ENCODE measurements around the gene RGS12.

Gene RGS12

DNA sequence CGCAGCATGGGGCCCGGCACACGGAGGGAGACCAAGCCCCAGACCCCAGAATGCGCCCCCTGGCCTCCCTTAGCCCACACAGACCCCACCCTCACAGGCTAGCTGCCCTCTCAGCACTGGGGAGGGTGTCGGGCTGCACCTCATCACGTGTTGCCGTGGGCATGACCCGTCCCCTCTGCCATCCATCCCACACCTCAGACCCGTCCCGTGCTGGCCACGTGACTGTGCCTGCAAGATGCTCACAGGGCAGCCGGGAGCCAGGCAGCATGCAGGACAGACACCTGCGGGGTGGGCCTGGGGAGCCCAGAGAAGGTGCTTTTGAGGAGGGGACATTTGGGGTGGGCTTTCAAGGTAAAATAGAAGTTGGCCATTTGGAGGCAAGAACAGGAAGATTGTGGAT, 39.0 kb upstream of the RGS12 start:
- DNase-seq, result no peak

DNA sequence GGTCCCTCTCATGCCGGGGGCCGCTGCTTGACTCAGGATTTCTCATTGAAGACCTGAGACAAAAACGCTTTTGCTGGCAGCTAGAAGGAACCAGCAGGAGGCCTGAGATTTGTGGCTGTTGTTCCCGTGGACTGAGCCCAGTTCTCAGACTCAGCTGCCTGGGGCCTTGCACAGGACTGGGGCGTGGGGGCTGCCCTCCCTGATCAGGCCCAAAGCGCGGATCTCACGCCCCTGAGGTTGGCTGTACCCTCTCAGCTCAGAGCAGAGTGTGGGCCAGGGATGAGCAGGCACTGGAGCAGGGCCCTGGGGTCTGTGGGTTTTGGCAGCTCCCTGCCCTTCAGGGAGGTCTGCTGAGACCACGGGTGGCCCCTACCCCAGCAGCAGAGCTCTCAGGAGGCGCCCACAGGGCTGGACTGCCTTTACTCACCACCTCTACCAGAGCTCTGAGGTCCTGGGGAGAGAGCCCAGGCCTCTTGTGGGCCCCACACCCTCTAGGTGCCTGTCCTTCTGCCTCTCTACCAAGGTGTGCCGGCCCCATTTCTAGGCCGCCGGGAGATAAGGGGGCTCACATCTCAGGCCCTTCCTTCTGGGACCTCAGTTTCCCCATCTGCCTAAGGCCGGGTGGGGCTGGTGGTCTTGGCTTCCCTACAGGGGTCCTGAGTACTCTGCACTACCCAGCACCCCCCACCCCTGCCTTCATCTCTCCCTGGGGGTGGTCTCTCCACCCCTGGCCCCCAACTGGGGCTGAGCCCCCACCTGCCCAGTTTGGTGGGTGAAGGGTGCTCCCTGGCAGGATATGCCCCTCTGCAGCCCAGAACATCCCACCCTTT, 38.3 kb upstream of the RGS12 start:
- no peak for DNase-seq

DNA sequence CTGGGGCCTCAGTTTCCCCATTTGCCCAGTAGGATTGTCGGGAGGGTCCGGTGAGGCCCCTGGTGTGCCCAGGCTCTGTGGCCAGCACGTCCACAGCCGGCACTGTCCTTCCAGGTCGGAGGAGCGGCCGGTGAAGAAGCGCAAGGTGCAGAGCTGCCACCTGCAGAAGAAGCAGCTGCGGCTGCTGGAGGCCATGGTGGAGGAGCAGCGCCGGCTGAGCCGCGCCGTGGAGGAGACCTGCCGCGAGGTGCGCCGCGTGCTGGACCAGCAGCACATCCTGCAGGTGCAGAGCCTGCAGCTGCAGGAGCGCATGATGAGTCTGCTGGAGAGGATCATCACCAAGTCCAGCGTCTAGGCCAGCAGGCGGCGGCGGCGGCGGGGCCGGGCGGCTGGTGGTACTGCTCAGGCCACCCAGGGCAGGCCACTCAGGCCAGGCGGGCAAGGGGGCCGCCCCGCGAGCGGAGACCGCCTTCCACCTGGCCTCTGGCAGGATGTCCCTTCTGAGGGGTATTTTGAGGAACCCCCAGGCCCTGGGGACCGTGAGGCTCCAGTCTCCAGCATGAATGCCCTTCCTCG, 37.1 kb upstream of the RGS12 start:
- no peak for DNase-seq

DNA sequence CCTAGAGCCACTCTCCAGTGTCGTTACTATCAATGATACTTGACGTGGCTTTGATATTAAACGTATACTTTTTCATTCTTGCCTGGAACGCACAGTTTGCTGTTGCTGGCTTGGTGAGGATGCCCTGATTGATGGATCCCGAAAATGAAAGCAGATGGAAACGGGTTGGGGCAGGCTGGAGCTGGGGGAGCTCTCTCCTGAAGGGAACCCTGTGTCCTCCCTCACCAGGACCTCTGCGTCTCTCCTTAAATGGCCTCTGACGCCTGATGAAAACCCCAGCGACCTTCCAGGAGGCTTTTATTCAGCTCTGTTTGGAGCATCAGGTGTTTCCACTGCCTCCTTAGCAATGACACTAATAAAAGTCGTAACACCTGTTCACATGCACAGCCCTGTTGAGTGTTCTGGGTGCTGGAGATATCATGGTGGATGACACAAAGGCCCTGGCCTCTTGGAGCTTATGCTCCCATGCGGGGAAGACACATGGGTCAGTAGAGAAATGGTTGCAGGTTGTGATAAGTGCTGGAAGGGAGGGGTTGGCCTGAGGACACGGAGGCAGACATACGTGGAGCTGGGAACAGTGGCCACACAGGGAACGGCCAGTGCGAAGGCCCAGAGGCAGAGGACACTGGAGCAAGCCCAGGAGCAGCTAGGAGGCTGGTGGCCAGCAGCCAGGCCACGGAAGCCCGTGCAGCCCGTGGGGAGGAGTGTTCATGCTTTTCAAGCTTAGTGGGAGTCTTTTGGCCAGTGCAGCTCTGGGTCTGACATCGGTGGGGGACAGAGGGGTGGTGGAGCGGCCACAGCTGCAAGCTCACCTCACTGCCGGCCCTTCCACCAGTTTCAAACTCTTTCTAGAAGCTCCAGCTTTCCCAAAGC, 36.4 kb upstream of the RGS12 start:
- no peak for DNase-seq

DNA sequence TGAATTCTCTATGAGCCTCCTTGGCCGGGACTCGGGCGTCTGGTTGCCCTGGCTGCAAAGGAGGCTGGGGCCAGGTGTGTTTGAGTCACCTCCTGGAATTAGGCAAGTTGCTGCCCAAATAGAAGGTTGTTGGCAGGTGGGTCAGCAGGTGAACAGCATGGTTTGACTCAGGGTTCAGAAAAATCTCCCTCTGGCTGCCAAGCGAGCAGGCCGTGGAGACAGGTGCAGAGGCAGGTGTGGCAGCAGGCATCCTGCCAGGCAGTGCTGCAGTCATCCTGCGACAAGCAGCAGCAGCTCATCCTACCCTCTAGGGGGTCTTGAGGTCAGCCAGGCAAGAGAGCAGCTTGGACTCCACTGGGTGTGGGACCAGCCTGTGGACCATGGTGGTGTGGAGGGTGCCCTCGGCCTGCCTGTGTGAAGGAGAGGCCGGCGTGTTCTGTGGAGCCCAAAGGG, 35.7 kb upstream of the RGS12 start:
- DNase-seq, result no peak

DNA sequence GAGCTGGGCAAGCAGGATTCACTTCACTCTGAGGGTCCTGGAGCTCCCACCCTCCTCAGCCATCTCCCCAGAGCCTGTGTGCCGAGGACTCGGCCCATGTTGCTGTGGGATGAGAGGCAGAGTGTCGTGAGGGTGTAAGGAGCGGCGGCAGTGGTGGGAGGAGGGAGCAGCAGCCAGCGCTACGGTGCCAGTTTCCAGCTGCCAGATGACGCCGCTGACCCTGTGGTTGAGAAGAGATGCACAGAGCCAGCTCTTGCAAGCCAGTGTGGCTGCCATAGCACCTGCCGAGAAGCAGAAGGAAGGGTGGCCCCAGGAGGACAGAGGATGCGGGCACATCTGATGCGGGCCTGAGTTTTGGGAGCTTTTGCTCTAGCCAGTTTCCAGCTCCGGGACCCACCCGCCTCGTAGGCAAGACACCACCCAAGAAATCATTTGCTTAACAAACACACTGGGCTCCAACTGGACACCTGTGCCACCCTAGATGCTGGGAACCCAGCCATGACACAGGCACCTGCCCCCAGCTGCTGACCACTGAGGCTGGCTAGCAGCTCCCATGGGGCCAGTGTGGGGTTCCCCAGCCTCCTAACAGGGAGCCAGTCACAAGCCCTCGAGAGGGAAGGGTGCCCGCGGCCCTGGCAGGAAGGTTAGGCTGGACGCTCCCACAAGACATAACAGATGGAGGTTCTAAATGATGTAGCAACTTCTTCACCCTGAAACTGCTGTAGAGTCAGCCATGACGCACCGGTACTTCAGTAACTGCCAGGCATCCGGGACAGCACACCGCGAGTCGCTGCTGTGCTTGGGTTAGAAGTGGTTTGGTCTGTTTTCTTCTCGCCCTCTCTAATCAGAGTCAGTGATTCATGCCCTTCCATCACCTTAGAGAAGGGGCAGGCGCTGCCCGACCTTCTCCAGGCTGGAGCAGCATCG, 35.0 kb upstream of the RGS12 start:
- DNase-seq, result no peak

DNA sequence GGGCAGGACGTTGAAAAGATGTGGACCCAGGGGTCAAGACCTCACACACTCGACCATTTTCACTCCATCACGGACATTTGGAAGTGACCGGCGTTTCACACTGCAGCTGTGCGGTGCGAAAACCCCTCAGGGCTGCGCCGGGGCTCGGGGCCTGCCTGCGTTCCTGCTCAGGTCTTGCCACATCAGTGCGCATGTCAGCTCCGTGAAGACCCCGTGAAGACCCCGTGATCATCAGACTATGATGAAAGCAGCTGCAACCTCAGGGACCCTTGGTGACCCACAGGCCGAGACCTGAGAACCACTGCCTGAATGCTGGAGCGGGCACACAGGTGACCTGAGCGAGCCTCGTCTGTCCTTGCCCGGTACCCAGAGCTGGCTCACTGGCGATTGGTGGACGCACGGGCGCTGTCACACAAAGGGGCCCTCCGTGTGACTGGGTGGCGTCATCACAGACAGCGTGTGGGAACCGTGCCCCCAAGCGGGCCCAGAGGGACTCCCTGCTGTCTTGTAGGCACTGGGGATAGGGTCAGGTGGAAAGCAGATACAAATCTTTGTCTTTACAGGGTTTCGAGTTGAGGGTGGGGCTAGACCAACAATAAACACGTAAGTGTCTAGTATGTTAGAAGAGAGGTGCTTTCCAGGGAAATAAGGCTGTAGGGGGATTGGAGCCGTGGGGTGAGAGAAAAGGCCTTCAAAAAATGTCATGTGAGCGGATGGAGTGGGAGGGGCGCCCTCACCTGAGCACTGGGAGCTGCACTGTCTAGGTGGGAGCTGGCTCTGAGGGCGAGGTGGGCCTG, 31.2 kb upstream of the RGS12 start:
- no peak for DNase-seq

DNA sequence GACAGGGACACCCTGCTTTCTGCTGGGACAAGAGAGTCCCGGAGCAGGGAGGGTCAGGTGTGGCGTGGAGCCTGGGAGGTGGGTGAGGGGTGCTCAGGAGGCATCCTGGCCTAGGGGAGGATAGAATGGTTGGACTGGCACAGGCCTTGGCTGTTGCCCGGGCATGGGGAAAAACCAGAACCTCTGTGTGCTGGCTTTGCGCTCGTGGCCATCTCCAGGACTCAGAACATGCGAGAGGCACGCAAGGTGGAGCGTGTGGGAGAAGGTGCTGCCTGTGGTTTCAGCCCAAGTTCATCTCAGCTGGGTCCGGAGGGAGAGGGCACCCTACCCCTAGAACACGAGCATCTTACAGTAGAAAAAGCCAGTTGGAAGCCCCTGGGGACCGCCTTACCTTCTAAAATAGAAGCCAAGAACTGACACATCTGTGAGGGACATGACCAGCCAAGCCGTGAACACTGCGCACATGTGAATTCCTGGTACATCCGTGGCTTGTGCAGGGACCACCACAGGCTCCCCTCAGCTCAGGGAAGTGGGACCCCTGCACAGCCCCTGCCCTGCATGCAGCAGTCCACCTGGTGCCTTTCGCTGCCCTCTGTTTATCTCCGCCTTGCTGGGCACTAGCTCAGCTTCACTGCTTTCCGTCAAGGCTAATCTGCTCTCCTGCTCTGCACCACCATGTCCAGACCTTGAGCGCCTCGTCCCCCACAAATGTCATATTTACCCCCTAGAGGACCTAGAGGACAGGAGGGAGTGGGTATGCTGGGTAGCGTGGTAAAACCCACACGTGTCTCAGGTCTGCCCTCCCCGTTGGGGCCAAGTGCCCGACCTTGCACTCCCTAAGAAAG, 30.4 kb upstream of the RGS12 start:
- no peak for DNase-seq

DNA sequence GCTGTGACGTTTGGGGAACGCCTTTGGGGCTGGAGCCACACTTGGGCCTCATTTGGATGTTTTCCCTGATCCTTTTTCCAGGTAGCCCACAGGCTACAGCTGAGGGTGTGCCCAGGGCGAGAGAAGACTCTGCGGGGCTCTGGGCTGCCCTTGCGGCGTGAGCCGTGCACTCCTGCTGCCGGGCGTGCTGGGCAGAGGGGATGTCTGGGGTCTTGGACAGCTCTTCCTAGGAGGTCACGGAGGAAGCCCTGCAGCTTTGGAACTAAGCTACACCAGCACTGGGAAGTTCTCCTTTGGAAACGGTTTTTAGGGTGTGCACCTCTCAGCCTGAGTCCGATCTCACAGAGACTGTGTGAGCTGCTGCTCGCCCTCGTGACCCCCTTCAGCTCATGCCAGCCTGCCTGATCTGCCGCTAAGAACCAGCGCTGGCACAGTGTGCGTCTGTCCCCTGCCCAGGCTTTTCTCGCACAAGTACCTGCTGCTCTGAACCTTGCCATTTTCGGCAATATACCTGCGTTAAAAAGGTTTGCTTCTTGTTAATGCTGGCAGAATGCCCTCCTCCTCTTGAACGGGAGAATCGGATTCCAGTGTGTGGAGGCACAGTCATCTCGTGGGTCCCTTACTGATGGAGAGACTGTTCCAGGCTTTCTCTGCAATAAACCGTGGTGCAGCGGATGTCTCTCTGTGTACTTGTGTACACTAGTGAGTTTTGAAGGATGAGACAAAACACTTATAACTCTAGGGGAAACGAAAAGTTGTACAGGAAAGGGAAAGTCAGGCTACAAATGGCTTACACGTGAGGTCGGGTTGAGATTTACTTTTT, 29.6 kb upstream of the RGS12 start:
- no peak for DNase-seq

DNA sequence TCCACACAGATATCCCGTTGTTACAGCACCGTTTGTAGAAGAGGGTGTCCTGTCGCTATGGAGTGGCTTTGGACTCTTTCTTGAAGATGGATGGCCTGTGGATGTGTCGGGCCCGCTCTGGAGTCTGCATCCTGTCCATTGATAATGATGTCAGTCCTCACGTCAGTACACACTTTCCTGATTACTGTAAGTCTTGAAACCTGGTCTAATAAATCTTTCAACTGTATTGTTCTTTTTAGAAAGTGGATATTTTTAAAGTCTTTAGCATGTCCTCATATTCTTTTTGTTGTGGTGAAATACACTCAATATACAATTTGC, 29.0 kb upstream of the RGS12 start:
- no peak for DNase-seq

DNA sequence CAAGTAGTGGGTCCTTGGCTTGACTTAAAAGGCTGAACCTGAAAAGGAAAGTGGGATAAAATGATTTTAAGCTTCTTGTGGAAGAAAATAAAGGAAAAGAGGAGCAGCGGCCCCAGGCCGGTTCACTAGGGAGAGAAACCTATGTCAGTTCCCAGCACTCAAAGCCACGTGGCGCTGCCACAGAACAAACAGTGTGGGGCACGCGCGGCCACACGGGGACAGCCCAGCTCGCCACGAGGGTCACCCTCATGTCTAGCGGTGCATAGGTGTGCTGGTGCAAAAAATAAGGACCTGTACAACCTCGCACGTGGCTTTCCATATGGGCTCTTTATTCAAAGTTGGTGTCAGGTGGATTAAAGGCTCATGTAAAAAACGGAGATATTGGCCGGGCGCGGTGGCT, 26.7 kb upstream of the RGS12 start:
- no peak for DNase-seq

DNA sequence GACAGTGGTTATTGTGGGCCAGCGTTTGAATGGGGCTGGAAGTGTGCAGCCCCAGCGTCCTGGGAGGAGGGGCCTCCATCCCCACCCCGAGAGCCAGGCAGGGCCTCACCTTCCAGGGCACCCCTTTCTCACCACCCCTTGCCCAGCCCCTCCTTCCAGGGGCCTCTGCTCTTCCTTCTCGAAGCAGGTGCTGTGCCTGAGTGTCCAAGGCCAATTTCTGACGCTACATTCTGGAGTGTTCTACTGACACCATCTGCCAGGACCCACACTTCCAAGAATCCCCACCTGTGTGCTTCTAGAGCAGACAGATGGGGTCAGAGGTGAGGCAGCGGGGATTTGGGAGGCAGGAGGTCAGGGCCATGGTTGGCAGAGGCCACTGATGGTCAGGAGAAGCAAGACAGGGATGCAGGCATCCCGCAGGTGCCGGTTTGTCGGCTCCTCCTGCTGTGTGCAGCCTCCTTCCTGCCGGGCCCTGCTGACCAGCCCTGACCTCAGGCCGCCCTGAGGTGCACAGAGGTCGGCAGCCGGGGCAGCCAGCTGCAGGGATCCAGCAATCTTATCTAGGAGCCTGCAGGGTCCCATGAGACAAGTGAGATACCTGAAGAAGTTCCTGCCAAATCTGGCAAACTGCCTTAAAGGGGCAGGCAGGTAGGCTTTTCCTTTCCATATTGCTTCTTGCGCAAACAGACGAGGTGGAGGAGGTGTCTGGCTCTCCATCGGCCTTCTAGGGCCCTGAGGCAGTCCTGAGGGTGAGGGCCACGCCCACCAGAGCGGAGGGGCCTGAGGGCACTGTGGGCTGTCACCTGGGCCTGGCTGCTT, 25.0 kb upstream of the RGS12 start:
- no peak for DNase-seq

DNA sequence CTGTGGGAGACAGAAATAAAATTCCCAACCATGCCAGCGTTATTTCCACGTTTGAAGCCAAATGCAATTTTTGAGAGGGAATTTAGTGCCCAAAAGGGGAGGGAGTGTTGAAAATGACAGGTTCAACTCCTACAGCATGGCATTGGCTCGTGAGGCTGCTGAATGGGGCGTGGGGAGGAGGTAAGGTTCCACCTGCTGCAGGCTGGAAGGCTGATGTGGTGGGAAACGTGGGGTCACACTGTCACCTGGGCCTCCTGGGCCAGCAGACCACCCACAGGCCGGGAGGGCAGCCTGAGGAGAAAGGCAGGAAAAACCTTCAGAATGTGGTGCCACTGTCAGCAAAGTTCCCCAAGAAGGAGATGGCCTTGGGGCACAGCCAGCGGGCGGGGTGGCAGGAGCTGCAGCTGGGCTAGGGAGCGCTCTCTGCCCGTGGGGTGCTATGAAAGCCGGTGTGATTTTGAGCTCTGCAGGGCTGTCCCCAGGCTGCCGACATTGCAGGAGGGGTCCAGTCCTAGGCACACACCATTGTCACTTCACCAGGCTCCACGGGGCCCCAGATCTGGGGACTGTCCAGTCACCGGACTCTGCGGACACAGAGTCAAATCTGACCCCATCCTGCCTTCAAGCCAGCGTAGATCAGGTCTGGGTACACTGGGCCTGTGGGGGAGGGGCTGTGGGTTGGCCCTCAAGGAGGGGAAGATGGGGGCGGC, 24.3 kb upstream of the RGS12 start:
- DNase-seq, result no peak

DNA sequence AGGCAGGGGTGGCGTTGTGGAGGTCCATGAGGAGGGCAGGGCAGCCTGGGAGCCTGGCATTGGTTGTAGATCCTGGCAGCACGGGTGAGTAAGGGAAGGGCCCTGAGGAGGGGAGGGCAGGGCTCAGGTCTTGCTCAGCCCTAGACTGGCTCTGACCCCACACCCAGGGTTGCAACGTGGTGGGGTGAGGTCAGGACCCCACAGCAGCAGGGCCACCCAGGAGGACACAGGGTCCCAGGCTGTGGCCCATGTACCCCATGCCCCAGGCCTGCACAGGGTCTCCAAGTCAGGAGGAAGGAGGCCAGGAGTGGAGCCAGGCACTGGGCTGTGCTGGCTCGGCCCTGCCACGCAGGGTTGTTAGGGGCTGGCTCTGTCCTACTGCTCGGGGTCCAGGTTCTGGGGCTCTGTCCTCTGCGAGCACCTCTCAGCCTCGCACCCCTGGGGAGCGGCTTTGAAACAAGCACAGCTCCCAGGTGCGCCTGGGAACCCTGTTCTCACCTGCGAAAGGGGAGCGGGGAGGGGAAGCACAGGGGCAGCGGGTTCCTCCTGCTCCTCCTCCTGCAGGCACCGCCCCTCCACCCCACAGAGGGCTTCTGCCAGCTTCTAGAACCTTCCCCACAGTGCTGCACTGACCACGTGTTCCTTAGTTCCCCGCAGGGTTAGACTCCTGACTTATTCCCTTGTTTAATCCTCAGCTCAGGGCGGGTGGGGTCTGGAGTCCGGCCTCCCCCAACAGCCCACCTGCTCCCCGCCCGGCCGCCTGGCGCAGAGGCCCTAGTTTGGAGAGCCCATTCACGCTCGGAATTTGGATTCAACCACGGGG, 23.5 kb upstream of the RGS12 start:
- DNase-seq, result no peak

DNA sequence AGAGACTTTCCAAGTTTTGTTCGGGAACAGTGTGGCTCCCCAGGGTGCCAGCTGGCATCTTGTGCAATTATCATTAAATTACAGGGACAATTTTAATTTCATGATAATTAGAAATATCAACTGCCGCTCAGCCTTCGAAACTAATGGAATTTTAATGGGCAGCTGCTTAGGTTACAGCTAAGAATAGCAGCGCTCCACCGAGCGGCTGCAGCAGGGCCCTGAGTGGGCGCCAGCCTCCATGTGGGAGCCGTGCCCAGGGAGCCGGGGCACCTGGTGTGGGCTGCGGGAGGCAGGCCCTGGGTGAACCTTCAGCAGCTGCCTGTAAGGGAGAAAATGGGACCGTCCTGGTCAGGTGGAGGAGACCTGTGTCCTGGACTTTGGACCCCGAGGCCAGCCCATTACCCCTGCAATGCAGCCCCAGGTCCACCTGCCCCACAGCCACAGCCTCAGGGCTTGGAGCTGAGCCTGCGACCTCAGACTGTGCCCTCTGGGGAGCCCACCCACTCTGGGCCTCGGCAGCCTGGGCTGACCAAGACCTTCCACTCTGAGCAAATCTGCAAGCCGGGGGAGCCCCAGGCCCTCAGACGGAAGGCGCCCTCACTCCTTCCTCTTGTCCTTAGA, 22.7 kb upstream of the RGS12 start:
- no peak for DNase-seq

DNA sequence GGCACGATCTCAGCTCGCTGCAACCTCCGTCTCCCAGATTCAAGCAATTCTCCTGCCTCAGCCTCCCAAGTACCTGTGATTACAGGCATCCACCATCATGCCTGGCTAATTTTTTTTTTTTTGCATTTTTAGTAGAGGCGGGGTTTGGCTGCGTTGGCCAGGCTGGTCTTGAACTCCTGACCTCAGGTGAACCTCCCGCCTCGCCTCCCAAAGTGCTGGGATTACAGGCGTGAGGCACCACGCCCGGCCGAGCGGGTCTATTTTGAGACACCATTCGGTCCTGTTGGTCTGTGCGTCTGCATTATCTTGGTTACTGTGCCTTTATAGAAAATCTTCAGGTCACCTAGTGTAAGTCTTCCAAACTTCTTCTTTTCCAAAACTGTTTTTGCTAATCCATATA, 21.7 kb upstream of the RGS12 start:
- DNase-seq, result no peak

DNA sequence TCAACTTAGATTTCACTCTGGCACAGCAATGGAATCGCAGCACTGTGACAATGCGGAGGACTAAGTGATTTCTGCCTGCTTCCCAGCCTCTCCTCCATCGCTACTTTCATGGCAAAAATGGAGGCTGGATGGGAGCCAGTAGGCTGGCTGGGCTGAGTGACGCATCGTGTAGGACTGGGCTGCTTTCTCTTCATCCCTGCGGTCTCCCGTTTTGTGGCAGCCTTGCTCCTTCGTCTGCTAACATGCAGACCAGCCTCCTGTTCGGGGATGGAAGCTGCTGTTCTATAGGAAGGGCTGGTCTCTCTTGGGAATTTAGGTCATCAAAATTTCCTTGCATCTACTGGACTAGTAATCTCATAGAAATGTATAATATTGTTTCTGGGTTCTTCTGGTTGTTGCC, 15.8 kb upstream of the RGS12 start:
- DNase-seq, result no peak

All from effector CD4-positive, alpha-beta T cell (primary cell).